Astrocyte (in vitro differentiated cells and primary cell): Measurements from ENCODE around the gene DAAM2. TPM values are rescaled to one million over a fixed set of nuclear protein-coding genes. Genes with fewer than 3 reads are reported as not detected.

Source experiments
- DNase-seq: peaks from one replicate; pipeline ENCODE4 v3.0.0-alpha.2; 2010; ENCODE audit warnings: low read depth
- FAIRE-seq: peaks from 2 replicates; lab custom pipeline; 2011; peaks lifted over from hg19 to GRCh38; lab: Jason Lieb, UNC
- H2AFZ ChIP-seq: 2 replicates; pipeline ENCODE4 v1.6.0; 2012; ENCODE audit warnings: low read depth, low read length, inconsistent platforms
- H3K27ac ChIP-seq: 2 replicates; pipeline ENCODE4 v1.5.1; 2011; ENCODE audit warnings: low read depth, low read length, inconsistent platforms
- H3K27me3 ChIP-seq: 2 replicates; pipeline ENCODE4 v1.6.0; 2011; ENCODE audit warnings: low read length, inconsistent platforms; ENCODE audit not compliant: insufficient read depth
- H3K36me3 ChIP-seq: 2 replicates; pipeline ENCODE4 v1.5.1; 2011; ENCODE audit warnings: low read length, inconsistent platforms; ENCODE audit not compliant: insufficient read depth
- H3K4me1 ChIP-seq: 2 replicates; pipeline ENCODE4 v1.5.1; 2011; ENCODE audit warnings: low read length, inconsistent platforms; ENCODE audit not compliant: insufficient read depth
- H3K4me2 ChIP-seq: 2 replicates; pipeline ENCODE4 v1.6.0; 2012; ENCODE audit warnings: low read length, inconsistent platforms
- H3K4me3 ChIP-seq: 2 replicates; pipeline ENCODE4 v1.5.1; 2011; ENCODE audit warnings: low read depth, mild to moderate bottlenecking, low read length, inconsistent platforms; ENCODE audit not compliant: insufficient read depth
- H3K79me2 ChIP-seq: 2 replicates; pipeline ENCODE4 v1.6.0; 2012; ENCODE audit warnings: mild to moderate bottlenecking, low read length, inconsistent platforms; ENCODE audit not compliant: insufficient read depth
- H3K9ac ChIP-seq: 2 replicates; pipeline ENCODE4 v1.6.0; 2012; ENCODE audit warnings: mild to moderate bottlenecking, low read length, inconsistent platforms
- H3K9me3 ChIP-seq: 2 replicates; pipeline ENCODE4 v1.5.1; 2012; ENCODE audit warnings: low read depth, mild to moderate bottlenecking, low read length, inconsistent platforms; ENCODE audit not compliant: insufficient read depth
- H4K20me1 ChIP-seq: 2 replicates; pipeline ENCODE4 v1.6.0; 2012; ENCODE audit warnings: low read length, inconsistent platforms; ENCODE audit not compliant: insufficient read depth
- H3K27ac Mint-ChIP-seq: one replicate; pipeline ENCODE4 v1.8.0; 2021; ENCODE audit warnings: mild to moderate bottlenecking, mixed read lengths; ENCODE audit not compliant: unreplicated experiment
- H3K27me3 Mint-ChIP-seq: one replicate; pipeline ENCODE4 v1.8.0; 2021; ENCODE audit warnings: low read depth, mixed read lengths; ENCODE audit not compliant: unreplicated experiment
- H3K36me3 Mint-ChIP-seq: one replicate; pipeline ENCODE4 v1.8.0; 2021; ENCODE audit warnings: low read depth, mixed read lengths; ENCODE audit not compliant: unreplicated experiment
- H3K4me1 Mint-ChIP-seq: one replicate; pipeline ENCODE4 v1.8.0; 2021; ENCODE audit warnings: low read depth, mixed read lengths; ENCODE audit not compliant: unreplicated experiment
- H3K4me3 Mint-ChIP-seq: one replicate; pipeline ENCODE4 v1.8.0; 2021; ENCODE audit warnings: mild to moderate bottlenecking, moderate library complexity, mixed read lengths; ENCODE audit not compliant: unreplicated experiment
- H3K9me3 Mint-ChIP-seq: one replicate; pipeline ENCODE4 v1.8.0; 2021; ENCODE audit warnings: mild to moderate bottlenecking, mixed read lengths; ENCODE audit not compliant: unreplicated experiment
- EZH2 ChIP-seq: IDR thresholded peaks from 2 replicates; pipeline ENCODE4 v1.6.1; 2012; ENCODE audit warnings: mild to moderate bottlenecking, low read length, inconsistent platforms; ENCODE audit not compliant: insufficient read depth
- total RNA-seq: library from RNA; stranded (reverse); gene quantifications from 2 replicates; pipeline ENCODE4 v1.2.1, GENCODE V29; 2021
- TF ChIP-seq, protein P1 (sequence below): IDR thresholded peaks from 2 replicates; pipeline ENCODE4 v1.5.1; 2011; ENCODE audit warnings: low read depth, mild to moderate bottlenecking, inconsistent platforms, low read length, moderate library complexity; ENCODE audit not compliant: insufficient read depth

Gene DAAM2
- total RNA-seq, 1 donor from 2014 or later, result 38.4 TPM

DNA sequence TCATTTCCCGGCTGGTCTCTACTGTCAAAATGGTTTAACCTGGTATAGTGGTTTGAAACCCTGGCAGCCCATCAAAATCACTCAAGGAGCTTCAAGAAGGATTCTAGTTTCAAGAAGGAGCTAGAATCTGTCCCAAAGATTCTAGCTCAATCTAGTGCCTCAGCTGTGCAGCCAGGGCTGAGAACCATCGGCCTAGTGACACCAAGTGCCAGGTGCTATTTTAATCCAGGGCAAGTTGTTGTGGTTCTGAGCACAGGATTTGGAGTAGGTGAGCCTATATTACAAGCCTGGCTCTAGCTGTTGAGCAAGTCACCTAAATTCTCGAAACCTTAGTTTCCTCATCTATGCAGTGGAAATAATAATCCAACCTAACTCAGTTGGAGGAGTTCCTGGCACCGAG lies 138.4 kb downstream of the DAAM2 start:
- TF ChIP-seq EZH2, result no peak
- TF ChIP-seq, protein P1, sequence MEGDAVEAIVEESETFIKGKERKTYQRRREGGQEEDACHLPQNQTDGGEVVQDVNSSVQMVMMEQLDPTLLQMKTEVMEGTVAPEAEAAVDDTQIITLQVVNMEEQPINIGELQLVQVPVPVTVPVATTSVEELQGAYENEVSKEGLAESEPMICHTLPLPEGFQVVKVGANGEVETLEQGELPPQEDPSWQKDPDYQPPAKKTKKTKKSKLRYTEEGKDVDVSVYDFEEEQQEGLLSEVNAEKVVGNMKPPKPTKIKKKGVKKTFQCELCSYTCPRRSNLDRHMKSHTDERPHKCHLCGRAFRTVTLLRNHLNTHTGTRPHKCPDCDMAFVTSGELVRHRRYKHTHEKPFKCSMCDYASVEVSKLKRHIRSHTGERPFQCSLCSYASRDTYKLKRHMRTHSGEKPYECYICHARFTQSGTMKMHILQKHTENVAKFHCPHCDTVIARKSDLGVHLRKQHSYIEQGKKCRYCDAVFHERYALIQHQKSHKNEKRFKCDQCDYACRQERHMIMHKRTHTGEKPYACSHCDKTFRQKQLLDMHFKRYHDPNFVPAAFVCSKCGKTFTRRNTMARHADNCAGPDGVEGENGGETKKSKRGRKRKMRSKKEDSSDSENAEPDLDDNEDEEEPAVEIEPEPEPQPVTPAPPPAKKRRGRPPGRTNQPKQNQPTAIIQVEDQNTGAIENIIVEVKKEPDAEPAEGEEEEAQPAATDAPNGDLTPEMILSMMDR, result no peak
- H3K27me3 ChIP-seq, result no peaks in the 10 kb centered on the region
- H3K79me2 ChIP-seq, result no peaks in the 10 kb centered on the region
- DNase-seq, result no peak
- Mint-ChIP-seq H3K27me3 (no peaks in the 10 kb centered on the region), H3K4me3 (no peak overlapping the region), H3K36me3 (peaks cover 12% of the 10 kb centered on the region), H3K4me1 (peaks cover 42% of the 10 kb centered on the region), H3K27ac (no peak overlapping the region), H3K9me3 (no peaks in the 10 kb centered on the region)
- H2AFZ ChIP-seq, result no peak overlapping the region
- H3K36me3 ChIP-seq, result no peaks in the 10 kb centered on the region
- peaks cover 4% of the 10 kb centered on the region for H4K20me1 ChIP-seq
- no peak overlapping the region for H3K4me3 ChIP-seq
- FAIRE-seq, result no peak
- H3K4me2 ChIP-seq, result no peak overlapping the region
- H3K4me1 ChIP-seq, result peaks cover 16% of the 10 kb centered on the region
- H3K9ac ChIP-seq, result no peak overlapping the region
- H3K27ac ChIP-seq, result no peak overlapping the region
- H3K9me3 ChIP-seq, result no peaks in the 10 kb centered on the region

DNA sequence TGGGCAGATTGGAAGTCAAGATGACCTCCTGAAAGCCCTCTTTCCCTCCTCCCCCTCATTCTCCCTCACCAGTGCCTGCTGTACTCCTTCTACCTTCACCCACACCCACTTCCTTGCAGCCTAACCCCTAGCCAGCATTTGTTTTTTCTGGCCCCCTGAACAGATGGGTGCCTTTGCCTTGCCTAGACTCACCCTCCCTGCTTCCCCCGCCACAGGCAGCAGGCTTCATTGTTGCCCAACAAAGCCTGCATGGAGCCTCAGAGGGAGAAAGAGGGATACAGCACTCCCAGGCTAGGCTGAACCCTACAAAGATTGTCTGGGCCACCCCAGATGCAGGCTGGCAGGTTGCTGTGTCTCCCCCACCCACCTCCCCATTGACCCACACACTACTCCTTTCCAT lies 139.4 kb downstream of the DAAM2 start:
- DNase-seq (no peak), FAIRE-seq (no peak)
- H3K4me2 ChIP-seq, result no peak overlapping the region
- no peaks in the 10 kb centered on the region for H3K79me2 ChIP-seq
- no peak overlapping the region for H3K27ac ChIP-seq
- H3K9me3 ChIP-seq, result no peaks in the 10 kb centered on the region
- H3K4me3 Mint-ChIP-seq, result no peak overlapping the region
- H3K4me1 Mint-ChIP-seq, result peaks cover 42% of the 10 kb centered on the region
- H4K20me1 ChIP-seq, result peaks cover 4% of the 10 kb centered on the region
- H2AFZ ChIP-seq, result no peak overlapping the region
- peaks cover 16% of the 10 kb centered on the region for H3K4me1 ChIP-seq
- H3K36me3 Mint-ChIP-seq, result peaks cover 8% of the 10 kb centered on the region
- H3K27ac Mint-ChIP-seq, result peak overlapping the region; percentile 63
- no peak overlapping the region for H3K4me3 ChIP-seq
- no peaks in the 10 kb centered on the region for H3K36me3 ChIP-seq
- H3K27me3 Mint-ChIP-seq, result no peaks in the 10 kb centered on the region
- no peak overlapping the region for H3K9ac ChIP-seq
- no peaks in the 10 kb centered on the region for H3K9me3 Mint-ChIP-seq
- TF ChIP-seq, protein P1, result no peak
- TF ChIP-seq EZH2, result no peak
- no peaks in the 10 kb centered on the region for H3K27me3 ChIP-seq

DNA sequence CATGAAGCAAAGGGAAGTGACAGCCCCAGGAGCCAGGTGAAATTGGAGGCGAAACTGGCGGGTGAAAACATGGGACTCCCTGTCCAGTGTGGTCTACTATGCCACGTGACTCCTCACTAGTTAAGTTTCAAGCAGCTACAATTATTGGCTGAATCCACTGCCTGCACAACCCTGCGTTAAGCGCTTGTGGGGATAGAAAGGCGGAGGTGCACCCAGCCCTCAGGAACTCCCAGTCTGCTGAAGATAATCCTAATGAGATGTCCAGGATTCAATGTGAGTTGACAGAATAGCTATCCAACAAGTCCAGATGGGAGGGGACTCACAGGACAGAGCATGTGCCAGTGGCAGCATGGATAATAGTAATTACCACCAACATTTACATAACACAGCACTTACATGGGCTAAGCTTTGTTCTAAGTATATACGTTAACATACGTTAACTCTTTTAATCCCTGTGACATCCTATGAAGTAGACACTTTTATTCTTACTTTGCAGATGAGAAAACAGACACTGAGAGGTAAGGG lies 140.3 kb downstream of the DAAM2 start:
- Histone ChIP-seq H3K4me2 (no peak overlapping the region), H3K27me3 (no peaks in the 10 kb centered on the region), H3K9ac (no peak overlapping the region), H3K27ac (no peak overlapping the region), H3K79me2 (no peaks in the 10 kb centered on the region), H2AFZ (no peak overlapping the region), H4K20me1 (no peaks in the 10 kb centered on the region), H3K4me1 (peaks cover 8% of the 10 kb centered on the region), H3K36me3 (no peaks in the 10 kb centered on the region), H3K9me3 (no peaks in the 10 kb centered on the region), H3K4me3 (no peak overlapping the region)
- FAIRE-seq (no peak), DNase-seq (no peak)
- Mint-ChIP-seq H3K4me3 (peak overlapping the region; percentile 95), H3K27me3 (peaks cover 2% of the 10 kb centered on the region), H3K27ac (no peak overlapping the region), H3K36me3 (peaks cover 8% of the 10 kb centered on the region), H3K9me3 (no peaks in the 10 kb centered on the region), H3K4me1 (peaks cover 37% of the 10 kb centered on the region)
- TF ChIP-seq EZH2, result no peak
- TF ChIP-seq, protein P1, result no peak
